Gastroesophageal sphincter (tissue), 3 donors: ENCODE results near the gene TCF25.

Experiments
- CTCF ChIP-seq, 4 experiments: fragments of 200-600 bp in 2 of 4; fragments of 450-650 bp in 2 of 4; sonication (generic) in 1 of 4; IDR thresholded peaks; one replicate each; pipeline ENCODE4 v1.5.1; 2017 to 2019; ENCODE audit warnings: antibody characterized with exemption in 4 of 4, mild to moderate bottlenecking in 2 of 4, moderate library complexity in 2 of 4
- POLR2A ChIP-seq, 2 donors: fragments of 450-650 bp; IDR thresholded peaks; one replicate each; pipeline ENCODE4 v1.6.1; 2017; ENCODE audit warnings: antibody characterized with exemption in 2 of 2, mild to moderate bottlenecking in 2 of 2, moderate library complexity in 1 of 2
- POLR2AphosphoS5 ChIP-seq: sonication (generic); formaldehyde crosslinking; IDR thresholded peaks from one replicate; pipeline ENCODE4 v1.6.1; 2017; ENCODE audit warnings: antibody characterized with exemption

- no peak for TF ChIP-seq CTCF (IDR thresholded peaks at IDR 0.05)
- TF ChIP-seq POLR2A (IDR thresholded peaks at IDR 0.05) = no peak
- TF ChIP-seq POLR2AphosphoS5 = no peak
Observed at GRCh38 chr16:89924925-89925307, 51.5 kb downstream of the TCF25 start.
